K562 (cell line): Measurements from ENCODE around the gene FAM3C.

Source experiments
- ATF7 ChIP-seq: fragments of 450-650 bp; IDR thresholded peaks from 2 replicates; pipeline ENCODE4 v1.7.1; 2014; ENCODE audit warnings: mild to moderate bottlenecking, moderate library complexity
- CTCF ChIP-seq, 3 experiments: IDR thresholded peaks in 2 of 3; conservative IDR thresholded peaks in 1 of 3; 2 replicates each; pipeline ENCODE4 v1.5.1; 2011 to 2012; ENCODE audit warnings: low read length in 3 of 3, mild to moderate bottlenecking in 3 of 3, control low read depth in 2 of 3, improper control_type of control experiment in 1 of 3, inconsistent platforms in 1 of 3, low read depth in 1 of 3, mixed read lengths in 1 of 3, moderate library complexity in 1 of 3; ENCODE audit not compliant: insufficient read depth in 2 of 3
- MAX ChIP-seq: sonication (generic); formaldehyde crosslinking; IDR thresholded peaks from 2 replicates; pipeline ENCODE4 v1.9.0; 2022; ENCODE audit warnings: mild to moderate bottlenecking, missing genetic modification reagents
- MBD1 ChIP-seq: fragments of 250-450 bp; sonication (Bioruptor Pico); IDR thresholded peaks from 2 replicates; pipeline ENCODE4 v1.8.0; 2022; ENCODE audit warnings: inconsistent platforms
- PATZ1 ChIP-seq: fragments of 250-450 bp; sonication (Bioruptor Pico); IDR thresholded peaks from 2 replicates; pipeline ENCODE4 v1.5.0; 2020; ENCODE audit warnings: mild to moderate bottlenecking, borderline replicate concordance
- XRCC5 ChIP-seq: fragments of 200-400 bp; formaldehyde crosslinking; IDR thresholded peaks from 2 replicates; pipeline ENCODE4 v1.6.1; 2017; ENCODE audit warnings: low read depth, mild to moderate bottlenecking, low read length
- ZNF175 ChIP-seq: fragments of 200-800 bp; sonication (Bioruptor generic); IDR thresholded peaks from 2 replicates; pipeline ENCODE4 v1.6.1; 2016; ENCODE audit warnings: low read depth, mild to moderate bottlenecking, missing genetic modification characterization, missing compliant biosample characterization
- ZNF274 ChIP-seq: IDR thresholded peaks from 2 replicates; pipeline ENCODE4 v1.6.1; 2011; ENCODE audit warnings: low read depth, mild to moderate bottlenecking, low read length, moderate library complexity, borderline replicate concordance
- ZNF57 ChIP-seq: fragments of 450-650 bp; formaldehyde crosslinking; IDR thresholded peaks from 2 replicates; pipeline ENCODE4 v1.4.0; 2020; ENCODE audit warnings: mild to moderate bottlenecking, moderate library complexity

- no peak for TF ChIP-seq CTCF (IDR thresholded peaks at IDR 0.05 in 2 of 3, conservative IDR thresholded peaks at IDR 0.05 in 1 of 3; ENCODE audit: insufficient read depth in 2 of 3, low read depth in 1 of 3, low read length in 3 of 3)
- no peak for TF ChIP-seq ZNF57 (CRISPR knock-in tag)
- no peak for TF ChIP-seq MBD1 (CRISPR knock-in tag)
- TF ChIP-seq ATF7 = no peak
- no peak for TF ChIP-seq XRCC5
- TF ChIP-seq MAX (CRISPR knock-in tag) = no peak
- TF ChIP-seq ZNF175 = no peak
- no peak for TF ChIP-seq PATZ1
- no peak for TF ChIP-seq ZNF274
These were observed 7.2 kb downstream of the FAM3C start for GRCh38 chr7:121388950-121389349.
